ENCODE measurements around the gene ODAD3. TPM values are rescaled to one million over a fixed set of nuclear protein-coding genes. Genes with fewer than 3 reads are reported as not detected.

Gene ODAD3
- total and polyA plus RNA-seq, 2 of the 13 experiments (the other 11 are each of a cell fraction or from before 2014, with no cell fraction given): 0.04 to 0.08 TPM

DNA sequence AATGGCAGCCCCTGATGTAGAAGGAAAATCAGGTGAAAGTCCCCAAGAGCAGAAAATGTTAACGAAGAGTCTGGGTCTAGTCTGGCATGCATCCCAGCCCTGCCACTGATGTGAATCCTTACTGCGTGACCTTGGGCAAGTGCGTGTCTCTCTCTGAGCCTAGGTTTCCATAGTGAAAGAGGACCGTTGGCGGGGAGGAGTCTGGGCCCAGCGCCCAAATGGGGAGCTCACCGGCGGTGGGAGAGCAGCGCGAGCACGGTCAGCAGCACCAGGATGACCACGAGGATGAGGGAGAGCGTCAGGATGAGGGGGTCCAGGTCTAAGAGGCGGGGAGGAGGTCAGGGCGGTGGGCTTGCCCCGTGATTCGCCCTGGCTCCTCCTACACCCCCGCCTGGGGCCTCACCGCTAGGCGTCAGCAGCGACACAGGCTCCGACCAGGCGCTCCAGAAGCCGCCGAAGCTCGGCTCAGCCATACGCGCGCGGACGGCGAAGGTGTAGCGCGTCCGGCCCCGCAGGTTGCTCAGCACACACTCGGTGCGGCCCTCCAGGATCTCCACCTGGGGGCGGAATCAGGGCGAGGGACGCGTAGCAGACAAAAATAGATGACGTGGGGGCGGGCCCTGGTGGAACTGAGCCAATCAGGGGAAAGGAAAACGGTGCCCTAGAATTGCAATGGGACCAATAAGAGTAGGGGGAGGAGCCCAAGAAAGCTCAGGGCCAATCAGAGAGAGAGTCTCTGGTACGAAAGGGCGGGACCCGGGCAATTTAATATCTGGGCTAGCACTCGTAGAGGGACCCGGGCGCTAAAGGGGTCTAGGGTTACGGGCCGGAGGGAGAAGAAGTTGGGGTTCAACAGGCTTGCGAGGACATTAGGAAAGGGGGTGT is 54.0 kb downstream of the ODAD3 start (continued):
- peak; percentile 85; the same call in 1 of the 2 replicates for TF ChIP-seq IRF2 (CRISPR knock-in tag; IDR thresholded peaks at IDR 0.05)
- TF ChIP-seq ZNF878 (CRISPR knock-in tag; IDR thresholded peaks at IDR 0.05): peak; percentile 48; the same call in 1 of the 2 replicates
- TF ChIP-seq KMT2B (CRISPR knock-in tag; IDR thresholded peaks at IDR 0.05): 0 out of 2 replicates have a peak, but pooled peaks have one; percentile 64
- peak; percentile 62; the same call in 1 of the 2 replicates for TF ChIP-seq YEATS4 (CRISPR knock-in tag; IDR thresholded peaks at IDR 0.05; ENCODE audit: borderline replicate concordance)
- no peak for TF ChIP-seq EZH2 (conservative IDR thresholded peaks at IDR 0.05; ENCODE audit: low read depth, low read length)
- TF ChIP-seq, protein P1, sequence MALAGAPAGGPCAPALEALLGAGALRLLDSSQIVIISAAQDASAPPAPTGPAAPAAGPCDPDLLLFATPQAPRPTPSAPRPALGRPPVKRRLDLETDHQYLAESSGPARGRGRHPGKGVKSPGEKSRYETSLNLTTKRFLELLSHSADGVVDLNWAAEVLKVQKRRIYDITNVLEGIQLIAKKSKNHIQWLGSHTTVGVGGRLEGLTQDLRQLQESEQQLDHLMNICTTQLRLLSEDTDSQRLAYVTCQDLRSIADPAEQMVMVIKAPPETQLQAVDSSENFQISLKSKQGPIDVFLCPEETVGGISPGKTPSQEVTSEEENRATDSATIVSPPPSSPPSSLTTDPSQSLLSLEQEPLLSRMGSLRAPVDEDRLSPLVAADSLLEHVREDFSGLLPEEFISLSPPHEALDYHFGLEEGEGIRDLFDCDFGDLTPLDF (CRISPR knock-in tag; IDR thresholded peaks at IDR 0.05): no peak
- TF ChIP-seq ZNF326 (CRISPR knock-in tag; IDR thresholded peaks at IDR 0.05; ENCODE audit: borderline replicate concordance): no peak
- peak; percentile 70 for TF ChIP-seq RBFOX2 (IDR thresholded peaks at IDR 0.05; ENCODE audit: low read depth, low read length)
- TF ChIP-seq, protein P2, sequence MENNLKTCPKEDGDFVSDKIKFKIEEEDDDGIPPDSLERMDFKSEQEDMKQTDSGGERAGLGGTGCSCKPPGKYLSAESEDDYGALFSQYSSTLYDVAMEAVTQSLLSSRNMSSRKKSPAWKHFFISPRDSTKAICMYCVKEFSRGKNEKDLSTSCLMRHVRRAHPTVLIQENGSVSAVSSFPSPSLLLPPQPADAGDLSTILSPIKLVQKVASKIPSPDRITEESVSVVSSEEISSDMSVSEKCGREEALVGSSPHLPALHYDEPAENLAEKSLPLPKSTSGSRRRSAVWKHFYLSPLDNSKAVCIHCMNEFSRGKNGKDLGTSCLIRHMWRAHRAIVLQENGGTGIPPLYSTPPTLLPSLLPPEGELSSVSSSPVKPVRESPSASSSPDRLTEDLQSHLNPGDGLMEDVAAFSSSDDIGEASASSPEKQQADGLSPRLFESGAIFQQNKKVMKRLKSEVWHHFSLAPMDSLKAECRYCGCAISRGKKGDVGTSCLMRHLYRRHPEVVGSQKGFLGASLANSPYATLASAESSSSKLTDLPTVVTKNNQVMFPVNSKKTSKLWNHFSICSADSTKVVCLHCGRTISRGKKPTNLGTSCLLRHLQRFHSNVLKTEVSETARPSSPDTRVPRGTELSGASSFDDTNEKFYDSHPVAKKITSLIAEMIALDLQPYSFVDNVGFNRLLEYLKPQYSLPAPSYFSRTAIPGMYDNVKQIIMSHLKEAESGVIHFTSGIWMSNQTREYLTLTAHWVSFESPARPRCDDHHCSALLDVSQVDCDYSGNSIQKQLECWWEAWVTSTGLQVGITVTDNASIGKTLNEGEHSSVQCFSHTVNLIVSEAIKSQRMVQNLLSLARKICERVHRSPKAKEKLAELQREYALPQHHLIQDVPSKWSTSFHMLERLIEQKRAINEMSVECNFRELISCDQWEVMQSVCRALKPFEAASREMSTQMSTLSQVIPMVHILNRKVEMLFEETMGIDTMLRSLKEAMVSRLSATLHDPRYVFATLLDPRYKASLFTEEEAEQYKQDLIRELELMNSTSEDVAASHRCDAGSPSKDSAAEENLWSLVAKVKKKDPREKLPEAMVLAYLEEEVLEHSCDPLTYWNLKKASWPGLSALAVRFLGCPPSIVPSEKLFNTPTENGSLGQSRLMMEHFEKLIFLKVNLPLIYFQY (CRISPR knock-in tag; IDR thresholded peaks at IDR 0.05; ENCODE audit: borderline replicate concordance): peak; percentile 41; the same call in 1 of the 2 replicates
- TF ChIP-seq THYN1 (CRISPR knock-in tag; IDR thresholded peaks at IDR 0.05; ENCODE audit: borderline replicate concordance, low read depth): no peak
- no peak for TF ChIP-seq ZNF563 (CRISPR knock-in tag; IDR thresholded peaks at IDR 0.05)
- TF ChIP-seq ZNF510 (CRISPR knock-in tag; IDR thresholded peaks at IDR 0.05; ENCODE audit: low read depth): no peak
- no peak for TF ChIP-seq ZNF282 (IDR thresholded peaks at IDR 0.05; ENCODE audit: partially characterized antibody)
- TF ChIP-seq XRCC5 (optimal IDR thresholded peaks at IDR 0.05; ENCODE audit: low read length): peak; percentile 88
- TF ChIP-seq SUZ12 (IDR thresholded peaks at IDR 0.05; ENCODE audit: low read depth, low read length): no peak
- no peak for TF ChIP-seq GABPA (IDR thresholded peaks at IDR 0.05; ENCODE audit: low read depth, low read length)
- peak; percentile 35; the same call in 1 of the 2 replicates for TF ChIP-seq GABPA (CRISPR knock-in tag; IDR thresholded peaks at IDR 0.05; ENCODE audit: low read depth)
- TF ChIP-seq, protein P3, sequence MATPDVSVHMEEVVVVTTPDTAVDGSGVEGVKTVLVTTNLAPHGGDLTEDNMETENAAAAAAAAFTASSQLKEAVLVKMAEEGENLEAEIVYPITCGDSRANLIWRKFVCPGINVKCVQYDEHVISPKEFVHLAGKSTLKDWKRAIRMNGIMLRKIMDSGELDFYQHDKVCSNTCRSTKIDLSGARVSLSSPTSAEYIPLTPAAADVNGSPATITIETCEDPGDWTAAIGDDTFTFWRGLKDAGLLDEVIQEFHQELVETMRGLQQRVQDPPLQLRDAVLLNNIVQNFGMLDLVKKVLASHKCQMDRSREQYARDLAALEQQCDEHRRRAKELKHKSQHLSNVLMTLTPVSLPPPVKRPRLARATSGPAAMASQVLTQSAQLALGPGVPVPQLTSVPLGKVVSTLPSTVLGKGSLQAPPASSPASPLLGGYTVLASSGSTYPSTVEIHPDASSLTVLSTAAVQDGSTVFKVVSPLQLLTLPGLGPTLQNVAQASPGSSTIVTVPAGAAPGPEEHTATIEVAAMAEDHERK (CRISPR knock-in tag; IDR thresholded peaks at IDR 0.05; ENCODE audit: low read depth): no peak
- TF ChIP-seq, protein P4, sequence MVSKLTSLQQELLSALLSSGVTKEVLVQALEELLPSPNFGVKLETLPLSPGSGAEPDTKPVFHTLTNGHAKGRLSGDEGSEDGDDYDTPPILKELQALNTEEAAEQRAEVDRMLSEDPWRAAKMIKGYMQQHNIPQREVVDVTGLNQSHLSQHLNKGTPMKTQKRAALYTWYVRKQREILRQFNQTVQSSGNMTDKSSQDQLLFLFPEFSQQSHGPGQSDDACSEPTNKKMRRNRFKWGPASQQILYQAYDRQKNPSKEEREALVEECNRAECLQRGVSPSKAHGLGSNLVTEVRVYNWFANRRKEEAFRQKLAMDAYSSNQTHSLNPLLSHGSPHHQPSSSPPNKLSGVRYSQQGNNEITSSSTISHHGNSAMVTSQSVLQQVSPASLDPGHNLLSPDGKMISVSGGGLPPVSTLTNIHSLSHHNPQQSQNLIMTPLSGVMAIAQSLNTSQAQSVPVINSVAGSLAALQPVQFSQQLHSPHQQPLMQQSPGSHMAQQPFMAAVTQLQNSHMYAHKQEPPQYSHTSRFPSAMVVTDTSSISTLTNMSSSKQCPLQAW (CRISPR knock-in tag; IDR thresholded peaks at IDR 0.05): peak; percentile 93
- TF ChIP-seq KDM5A (IDR thresholded peaks at IDR 0.05; ENCODE audit: borderline replicate concordance, low read length): no peak; the same call in 1 of the 2 replicates
- no peak; the same call in none of the 2 replicates for TF ChIP-seq AHR (CRISPR knock-in tag; IDR thresholded peaks at IDR 0.05)
